Rectal smooth muscle tissue (tissue), 1 donor: ENCODE measurements around the gene TRMT44.

Experiments used
- H3K27ac ChIP-seq: one replicate; pipeline ENCODE4 v1.7.0; 2013; ENCODE audit warnings: low read depth, low read length, inconsistent platforms
- H3K27me3 ChIP-seq: one replicate; pipeline ENCODE4 v1.7.0; 2013; ENCODE audit warnings: low read length; ENCODE audit not compliant: control insufficient read depth, insufficient read depth
- H3K36me3 ChIP-seq: one replicate; pipeline ENCODE4 v1.7.0; 2013; ENCODE audit warnings: low read length; ENCODE audit not compliant: control insufficient read depth, insufficient read depth
- H3K4me1 ChIP-seq: one replicate; pipeline ENCODE4 v1.7.0; 2013; ENCODE audit warnings: low read length; ENCODE audit not compliant: control insufficient read depth, insufficient read depth
- H3K4me3 ChIP-seq: one replicate; pipeline ENCODE4 v1.7.0; 2013; ENCODE audit warnings: low read length
- H3K9ac ChIP-seq: one replicate; pipeline ENCODE4 v1.7.0; 2013; ENCODE audit warnings: low read length

The TRMT44 gene

GRCh38 chr4:8517946-8518345, 77.4 kb downstream of the TRMT44 start:
- Histone ChIP-seq H3K4me1 (no peaks in the 10 kb centered on the region), H3K9ac (no peak overlapping the region), H3K36me3 (no peaks in the 10 kb centered on the region), H3K27ac (no peak overlapping the region), H3K4me3 (no peak overlapping the region), H3K27me3 (no peaks in the 10 kb centered on the region)

GRCh38 chr4:8522160-8523120, 81.9 kb downstream of the TRMT44 start:
- Histone ChIP-seq H3K9ac (no peak overlapping the region), H3K36me3 (no peaks in the 10 kb centered on the region), H3K27me3 (no peaks in the 10 kb centered on the region), H3K4me1 (no peaks in the 10 kb centered on the region), H3K27ac (no peak overlapping the region), H3K4me3 (no peak overlapping the region)

GRCh38 chr4:8523175-8523574, 82.6 kb downstream of the TRMT44 start:
- Histone ChIP-seq H3K27ac (no peak overlapping the region), H3K9ac (no peak overlapping the region), H3K4me3 (no peak overlapping the region), H3K4me1 (no peaks in the 10 kb centered on the region), H3K36me3 (no peaks in the 10 kb centered on the region), H3K27me3 (no peaks in the 10 kb centered on the region)

GRCh38 chr4:8523766-8524165, 83.2 kb downstream of the TRMT44 start:
- no peak overlapping the region for H3K27ac ChIP-seq
- H3K36me3 ChIP-seq: no peaks in the 10 kb centered on the region
- H3K27me3 ChIP-seq: no peaks in the 10 kb centered on the region
- H3K4me3 ChIP-seq: no peak overlapping the region
- no peak overlapping the region for H3K9ac ChIP-seq
- no peaks in the 10 kb centered on the region for H3K4me1 ChIP-seq

- H3K36me3 ChIP-seq: no peaks in the 10 kb centered on the region
- no peak overlapping the region for H3K27ac ChIP-seq
- no peak overlapping the region for H3K4me3 ChIP-seq
- H3K4me1 ChIP-seq: no peaks in the 10 kb centered on the region
- H3K9ac ChIP-seq: no peak overlapping the region
- no peaks in the 10 kb centered on the region for H3K27me3 ChIP-seq
Measured at GRCh38 chr4:8524595-8525382, 84.2 kb downstream of the TRMT44 start.

- no peak overlapping the region for H3K4me3 ChIP-seq
- no peak overlapping the region for H3K27ac ChIP-seq
- H3K27me3 ChIP-seq: no peaks in the 10 kb centered on the region
- no peak overlapping the region for H3K9ac ChIP-seq
- H3K36me3 ChIP-seq: no peaks in the 10 kb centered on the region
- no peaks in the 10 kb centered on the region for H3K4me1 ChIP-seq
Measured at GRCh38 chr4:8525383-8526120, 85.0 kb downstream of the TRMT44 start.
